IPS-15b (cell line): ENCODE measurements around the gene SMCP.

Source experiments
- H3K27me3 ChIP-seq: one replicate; pipeline ENCODE4 v1.6.1; 2013; ENCODE audit warnings: low read length; ENCODE audit not compliant: control insufficient read depth, insufficient read depth
- H3K36me3 ChIP-seq: one replicate; pipeline ENCODE4 v1.6.1; 2013; ENCODE audit warnings: low read length; ENCODE audit not compliant: control insufficient read depth, insufficient read depth
- H3K4me1 ChIP-seq: one replicate; pipeline ENCODE4 v1.6.1; 2013; ENCODE audit warnings: mild to moderate bottlenecking, low read length; ENCODE audit not compliant: control insufficient read depth, insufficient read depth
- H3K4me3 ChIP-seq: one replicate; pipeline ENCODE4 v1.5.1; 2013; ENCODE audit warnings: low read depth, low read length
- H3K9ac ChIP-seq: one replicate; pipeline ENCODE4 v1.6.1; 2013; ENCODE audit warnings: low read depth, mild to moderate bottlenecking, low read length
- H3K9me3 ChIP-seq: one replicate; pipeline ENCODE4 v1.6.1; 2013; ENCODE audit warnings: mild to moderate bottlenecking, low read length; ENCODE audit not compliant: control insufficient read depth, insufficient read depth

SMCP gene

GRCh38 chr1:152871731-152872126, 6.4 kb upstream of the SMCP start:
- no peaks in the 10 kb centered on the region for H3K9me3 ChIP-seq
- no peaks in the 10 kb centered on the region for H3K27me3 ChIP-seq
- no peaks in the 10 kb centered on the region for H3K36me3 ChIP-seq
- H3K4me3 ChIP-seq, result no peak overlapping the region
- H3K9ac ChIP-seq, result no peak overlapping the region
- no peaks in the 10 kb centered on the region for H3K4me1 ChIP-seq

DNA sequence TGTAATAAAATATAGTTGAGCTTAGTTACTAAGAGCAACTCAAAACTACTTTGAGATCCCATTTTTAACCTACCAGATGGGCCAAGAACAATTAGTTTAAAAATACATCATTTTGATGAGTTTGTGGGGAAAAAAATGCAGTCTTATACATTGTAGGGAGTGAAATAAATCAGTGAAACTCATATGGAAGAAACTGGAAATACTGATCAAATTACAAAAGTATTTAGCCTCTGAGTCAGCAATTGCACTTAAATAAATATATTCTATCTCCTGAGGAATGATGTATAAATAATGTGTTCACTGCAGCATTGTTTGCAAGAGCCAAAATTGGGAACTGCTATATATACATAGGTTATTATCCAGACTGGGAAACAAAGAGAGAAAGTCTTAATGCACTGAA, 4.6 kb upstream of the SMCP start:
- Histone ChIP-seq H3K9me3 (no peaks in the 10 kb centered on the region), H3K36me3 (no peaks in the 10 kb centered on the region), H3K4me1 (no peaks in the 10 kb centered on the region), H3K4me3 (no peak overlapping the region), H3K27me3 (no peaks in the 10 kb centered on the region), H3K9ac (no peak overlapping the region)

- Histone ChIP-seq H3K9me3 (no peaks in the 10 kb centered on the region), H3K36me3 (no peaks in the 10 kb centered on the region), H3K9ac (no peak overlapping the region), H3K27me3 (no peaks in the 10 kb centered on the region), H3K4me3 (no peak overlapping the region), H3K4me1 (no peaks in the 10 kb centered on the region)
These were observed 1.3 kb upstream of the SMCP start for GRCh38 chr1:152876827-152877226.

DNA sequence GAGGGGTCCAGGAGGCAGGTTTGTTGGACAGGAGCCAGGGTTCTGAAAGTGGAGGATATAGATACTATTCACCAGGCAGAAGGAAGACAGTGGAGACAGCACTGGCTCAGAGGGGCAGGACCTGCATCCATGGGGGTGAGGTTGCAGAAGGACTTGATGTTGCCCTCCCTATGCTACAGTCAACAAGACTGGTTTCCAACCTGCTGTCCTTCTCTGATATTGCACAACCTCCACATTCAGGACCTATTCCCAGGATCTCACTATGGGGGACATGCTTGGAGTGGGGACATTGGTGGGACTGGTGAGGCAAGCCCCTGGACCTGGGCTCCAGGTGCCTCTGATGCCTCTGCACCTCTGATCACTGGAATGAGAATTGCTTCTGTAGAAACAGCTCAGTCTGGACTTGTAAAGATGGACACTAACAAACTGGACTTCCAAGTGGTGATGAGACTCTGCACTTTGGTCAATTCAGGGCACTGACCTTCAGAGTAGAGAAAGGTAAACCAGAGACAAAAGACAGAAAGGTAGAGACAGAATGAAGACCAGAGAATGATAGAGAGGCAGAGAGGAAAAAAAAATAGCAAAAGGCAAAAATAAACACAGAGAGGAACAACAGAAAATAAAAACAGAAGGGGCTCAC, 1.6 kb downstream of the SMCP start:
- no peaks in the 10 kb centered on the region for H3K9me3 ChIP-seq

DNA sequence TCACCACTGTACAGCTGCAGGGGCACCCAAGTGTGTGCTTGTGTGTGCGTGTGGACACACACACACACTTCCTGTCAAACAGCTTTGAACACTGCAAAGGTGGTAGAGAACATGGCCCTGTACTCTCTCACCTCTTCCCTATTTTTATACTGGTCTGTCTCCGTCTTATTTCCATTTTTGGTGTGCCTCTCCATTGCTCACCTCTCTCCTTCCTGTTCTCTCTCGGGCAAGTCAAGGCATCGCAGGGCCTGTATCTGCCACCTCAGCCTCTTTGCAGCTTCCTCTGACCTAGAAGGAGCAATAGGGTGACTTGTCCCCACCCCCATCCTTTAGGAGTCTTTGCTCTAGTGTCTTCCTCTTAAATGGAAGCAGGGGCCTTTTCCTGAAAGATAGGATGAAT, 2.2 kb downstream of the SMCP start:
- Histone ChIP-seq H3K4me1 (no peaks in the 10 kb centered on the region), H3K9ac (no peak overlapping the region), H3K36me3 (no peaks in the 10 kb centered on the region), H3K4me3 (no peak overlapping the region), H3K9me3 (no peaks in the 10 kb centered on the region), H3K27me3 (no peaks in the 10 kb centered on the region)

More for the DNA sequence above, 1.6 kb downstream of the SMCP start:
- no peaks in the 10 kb centered on the region for H3K36me3 ChIP-seq
- no peaks in the 10 kb centered on the region for H3K4me1 ChIP-seq
- H3K4me3 ChIP-seq, result no peak overlapping the region
- no peak overlapping the region for H3K9ac ChIP-seq
- no peaks in the 10 kb centered on the region for H3K27me3 ChIP-seq

- no peaks in the 10 kb centered on the region for H3K27me3 ChIP-seq
- H3K4me1 ChIP-seq, result no peaks in the 10 kb centered on the region
- H3K4me3 ChIP-seq, result no peak overlapping the region
- H3K36me3 ChIP-seq, result no peaks in the 10 kb centered on the region
- no peak overlapping the region for H3K9ac ChIP-seq
- no peaks in the 10 kb centered on the region for H3K9me3 ChIP-seq
These were observed 2.8 kb downstream of the SMCP start for GRCh38 chr1:152880907-152881306.

DNA sequence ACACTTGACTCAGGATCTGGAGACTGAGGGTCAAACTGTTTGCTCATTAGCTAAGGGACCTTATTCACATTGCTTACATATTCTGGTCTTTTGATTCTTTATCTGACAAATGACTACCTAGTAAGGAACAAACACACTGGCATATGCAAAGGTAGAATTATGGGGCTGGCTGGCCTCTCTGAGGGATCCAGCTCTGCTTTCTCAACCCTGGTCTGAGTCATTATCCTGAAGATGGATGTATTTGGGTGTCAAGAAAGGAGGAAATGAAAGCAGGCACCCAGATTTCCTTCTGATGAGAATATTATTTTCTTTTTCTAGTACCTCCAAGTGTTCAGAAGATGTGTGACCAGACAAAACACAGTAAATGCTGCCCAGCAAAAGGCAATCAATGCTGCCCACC, 6.0 kb downstream of the SMCP start:
- Histone ChIP-seq H3K9me3 (peaks cover 6% of the 10 kb centered on the region), H3K36me3 (no peaks in the 10 kb centered on the region), H3K27me3 (no peaks in the 10 kb centered on the region), H3K4me1 (no peaks in the 10 kb centered on the region), H3K4me3 (no peak overlapping the region), H3K9ac (no peak overlapping the region)

DNA sequence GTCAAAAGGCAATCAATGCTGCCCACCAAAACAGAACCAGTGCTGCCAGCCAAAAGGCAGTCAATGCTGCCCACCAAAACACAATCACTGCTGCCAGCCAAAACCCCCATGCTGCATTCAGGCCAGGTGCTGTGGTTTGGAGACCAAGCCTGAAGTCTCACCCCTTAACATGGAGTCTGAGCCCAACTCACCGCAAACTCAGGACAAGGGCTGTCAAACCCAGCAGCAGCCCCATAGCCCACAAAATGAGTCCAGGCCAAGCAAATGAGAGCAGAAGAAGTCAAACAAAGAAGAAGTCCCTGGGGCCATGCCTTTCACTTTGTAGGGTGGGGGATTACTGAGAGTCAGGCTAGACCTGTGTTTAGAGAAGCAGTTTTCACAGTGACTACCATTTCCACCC, 6.4 kb downstream of the SMCP start:
- H3K9me3 ChIP-seq, result peaks cover 6% of the 10 kb centered on the region
- H3K9ac ChIP-seq, result no peak overlapping the region
- H3K36me3 ChIP-seq, result no peaks in the 10 kb centered on the region
- no peaks in the 10 kb centered on the region for H3K27me3 ChIP-seq
- no peak overlapping the region for H3K4me3 ChIP-seq
- H3K4me1 ChIP-seq, result no peaks in the 10 kb centered on the region

DNA sequence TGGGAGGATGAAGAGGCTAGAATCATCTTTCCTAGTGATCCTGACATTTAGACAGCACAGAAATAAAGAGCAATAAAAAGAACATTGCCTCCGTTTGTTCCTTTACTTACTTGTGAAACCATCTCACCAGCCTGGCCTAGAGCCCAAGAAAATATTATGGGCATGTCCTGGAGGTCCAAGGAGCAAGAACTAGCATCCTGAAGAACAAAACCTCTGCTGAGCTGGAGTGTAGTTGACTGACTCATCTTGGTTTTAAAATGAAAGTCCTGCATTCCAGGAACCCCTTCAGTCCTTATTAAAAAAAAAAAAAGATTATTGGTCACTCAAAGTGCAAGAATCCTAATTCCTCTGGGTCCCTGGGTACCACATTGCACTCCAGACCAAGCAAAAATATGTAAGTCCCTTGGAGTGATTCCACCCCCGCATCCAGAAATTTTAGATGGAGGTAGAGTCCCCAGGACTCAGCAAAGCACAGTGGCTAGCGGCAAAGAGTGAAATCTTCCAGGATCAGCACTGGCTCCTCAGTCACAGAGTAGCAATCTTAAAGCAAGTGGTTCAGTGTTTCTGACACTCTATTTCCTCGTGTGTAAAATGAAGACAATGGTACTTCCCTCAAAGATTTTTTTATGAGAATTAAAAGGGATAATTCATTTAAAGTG, 7.0 kb downstream of the SMCP start:
- no peak overlapping the region for H3K9ac ChIP-seq
- no peak overlapping the region for H3K4me3 ChIP-seq
- no peaks in the 10 kb centered on the region for H3K36me3 ChIP-seq
- H3K4me1 ChIP-seq, result no peaks in the 10 kb centered on the region
- no peaks in the 10 kb centered on the region for H3K27me3 ChIP-seq
- H3K9me3 ChIP-seq, result peaks cover 6% of the 10 kb centered on the region

DNA sequence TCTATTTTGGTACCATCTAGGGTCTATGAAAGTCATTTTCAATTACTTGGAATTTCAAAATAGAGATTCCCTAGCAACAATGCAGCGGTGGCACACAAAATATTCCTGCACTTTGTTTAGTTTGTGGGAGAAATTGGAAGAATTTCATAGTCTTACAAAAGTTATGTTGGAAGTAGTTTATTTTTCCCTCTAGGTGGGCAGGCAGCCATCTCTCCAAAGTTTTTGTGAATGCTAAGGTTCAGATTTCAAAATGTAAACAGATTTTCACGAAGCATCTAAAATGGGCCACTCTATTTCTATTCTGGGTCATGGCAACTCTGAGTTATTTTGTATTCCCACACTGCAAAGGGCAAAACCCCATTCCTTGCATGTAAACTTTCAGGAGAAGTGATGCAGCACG, 8.0 kb downstream of the SMCP start:
- Histone ChIP-seq H3K27me3 (no peaks in the 10 kb centered on the region), H3K9me3 (peaks cover 6% of the 10 kb centered on the region), H3K4me3 (no peak overlapping the region), H3K36me3 (no peaks in the 10 kb centered on the region), H3K9ac (no peak overlapping the region), H3K4me1 (no peaks in the 10 kb centered on the region)

DNA sequence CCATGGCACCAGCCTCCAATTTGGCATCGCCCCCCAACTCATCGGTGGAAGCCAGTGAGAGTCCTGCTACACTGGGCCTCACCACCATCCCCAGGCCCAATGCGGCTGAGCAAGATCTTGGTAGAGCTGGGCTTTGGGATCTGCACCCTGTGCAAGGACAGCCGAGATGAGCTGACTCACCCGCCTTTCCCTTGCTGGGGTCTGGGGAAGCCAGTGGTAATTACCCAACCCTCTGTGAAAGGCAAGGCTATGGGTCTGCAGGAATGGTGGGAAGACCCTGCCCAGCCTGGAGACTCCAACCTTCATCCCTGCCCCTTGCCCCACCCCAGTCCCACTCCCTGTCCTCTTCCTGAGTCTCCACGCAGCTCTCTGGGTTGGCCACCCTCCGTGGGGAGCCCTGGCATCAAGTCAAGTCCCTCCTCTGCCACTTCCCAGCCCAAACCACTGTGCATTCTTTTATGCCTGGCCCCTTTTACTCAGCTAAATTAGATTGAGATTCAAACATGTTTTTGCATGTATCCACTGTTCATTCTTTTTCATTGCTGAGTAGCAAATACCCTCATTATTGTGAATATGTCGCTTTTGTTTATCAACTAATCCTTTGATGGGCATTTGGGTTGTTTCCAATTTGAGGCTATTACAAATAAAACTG, 8.8 kb downstream of the SMCP start:
- H3K4me3 ChIP-seq, result no peak overlapping the region
- H3K4me1 ChIP-seq, result no peaks in the 10 kb centered on the region
- H3K27me3 ChIP-seq, result no peaks in the 10 kb centered on the region
- no peak overlapping the region for H3K9ac ChIP-seq
- peaks cover 6% of the 10 kb centered on the region for H3K9me3 ChIP-seq
- no peaks in the 10 kb centered on the region for H3K36me3 ChIP-seq

- no peaks in the 10 kb centered on the region for H3K27me3 ChIP-seq
- H3K9ac ChIP-seq, result no peak overlapping the region
- peaks cover 6% of the 10 kb centered on the region for H3K9me3 ChIP-seq
- no peaks in the 10 kb centered on the region for H3K4me1 ChIP-seq
- H3K36me3 ChIP-seq, result no peaks in the 10 kb centered on the region
- no peak overlapping the region for H3K4me3 ChIP-seq
These were observed 10.0 kb downstream of the SMCP start for GRCh38 chr1:152888126-152888525.
